NOMO-1 treated with dmso at 0.1 percent for 144 hours (cell line): ENCODE data around the gene DCD.
A peak's percentile ranks its signal among the peaks of the same experiment; 100 is the strongest.
"Not testable (repeated sequence)": the region's sequence is repeated elsewhere in the genome, so short reads cannot be mapped to it uniquely, and the experiment has no call there.

ENCODE experiments used
- DNase-seq: peaks from one replicate; lab custom pipeline; 2025; ENCODE audit not compliant: unreplicated experiment; lab: John Stamatoyannopoulos, UW

The DCD gene

GRCh38 chr12:54654926-54655325, 6.8 kb upstream of the DCD start:
- no peak for DNase-seq

DNA sequence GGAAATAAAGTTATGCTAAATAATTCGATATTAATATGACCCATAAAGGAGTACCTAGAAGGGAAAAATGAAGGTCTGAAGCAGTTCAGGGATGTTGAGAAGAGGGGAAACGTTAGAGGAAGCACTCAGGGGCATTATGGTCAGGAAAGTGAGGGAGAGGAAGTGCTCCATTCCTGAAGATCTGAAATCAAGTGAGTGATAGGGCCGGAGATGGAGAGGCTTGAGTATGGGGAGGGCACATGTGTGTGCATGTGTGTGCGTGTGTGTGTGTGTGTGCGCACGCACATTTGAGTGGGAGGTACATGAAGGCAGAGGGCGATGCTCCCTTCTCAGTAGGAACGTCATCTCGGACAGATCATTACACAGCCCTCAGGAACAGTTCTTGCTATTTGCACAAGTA, 4.9 kb upstream of the DCD start:
- DNase-seq: no peak

- no peak for DNase-seq
Measured at GRCh38 chr12:54650889-54651288, 2.7 kb upstream of the DCD start.

- DNase-seq: no peak
Measured at GRCh38 chr12:54650409-54650808, 2.2 kb upstream of the DCD start.

DNA sequence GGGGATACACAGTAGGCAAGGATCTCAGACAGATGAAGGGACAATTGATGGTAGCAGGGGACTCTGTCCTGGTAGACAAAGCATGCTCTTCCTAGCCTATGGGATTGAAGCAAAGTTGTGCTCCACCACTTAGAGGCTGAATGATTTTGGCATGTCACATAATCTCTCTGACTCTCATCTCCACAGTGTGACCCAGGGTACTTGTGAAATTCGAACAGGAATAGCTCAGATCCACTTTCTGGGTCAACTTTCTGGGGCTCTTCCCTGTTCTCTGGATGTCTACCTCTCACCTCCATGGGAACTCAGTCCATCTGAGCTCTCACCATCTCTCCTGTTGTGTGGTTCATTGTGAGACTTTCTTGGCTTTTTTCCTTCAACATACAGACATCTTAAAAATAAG, 1.7 kb upstream of the DCD start:
- DNase-seq: no peak

DNA sequence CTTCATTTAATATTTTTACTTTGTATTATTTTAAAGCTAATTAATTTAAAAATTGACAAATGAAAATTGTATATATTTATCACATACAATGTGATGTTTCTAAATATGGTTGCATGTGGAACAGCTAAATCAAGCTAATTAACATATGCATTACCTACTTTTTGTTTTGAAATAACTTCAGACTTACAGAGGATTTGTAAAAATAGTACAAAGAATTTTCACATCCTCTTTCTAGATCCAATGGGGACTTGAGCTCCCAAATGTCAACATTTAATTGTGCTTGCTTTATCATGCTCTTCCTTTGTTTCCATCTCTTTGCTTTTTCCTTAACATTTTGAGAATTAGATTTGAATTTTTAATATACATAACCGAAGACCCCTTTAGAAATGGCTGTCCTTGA, 6.6 kb downstream of the DCD start:
- DNase-seq: peak; percentile 54

GRCh38 chr12:54641089-54641488, 7.1 kb downstream of the DCD start:
- no peak for DNase-seq

DNA sequence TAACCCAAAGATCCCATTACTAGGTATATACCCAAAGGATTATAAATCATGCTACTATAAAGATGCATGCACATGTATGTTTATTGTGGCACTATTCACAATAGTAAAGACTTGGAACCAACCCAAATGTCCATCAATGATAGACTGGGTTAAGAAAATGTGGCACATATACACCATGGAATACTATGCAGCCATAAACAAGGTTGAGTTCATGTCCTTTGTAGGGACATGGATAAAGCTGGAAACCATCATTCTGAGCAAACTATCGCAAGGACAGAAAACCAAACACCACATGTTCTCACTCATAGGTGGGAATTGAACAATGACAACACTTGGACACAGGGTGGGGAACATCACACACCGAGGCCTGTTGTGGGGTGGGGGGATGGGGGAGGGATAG, 9.1 kb downstream of the DCD start:
- not testable (repeated sequence) for DNase-seq

GRCh38 chr12:54634795-54635194, 13.4 kb downstream of the DCD start, which contains the start of gene LACRT:
Gene LACRT (minus strand): TSS chr12:54634895. CDS start chr12:54634841, 54 bp downstream.
- DNase-seq: no peak

DNA sequence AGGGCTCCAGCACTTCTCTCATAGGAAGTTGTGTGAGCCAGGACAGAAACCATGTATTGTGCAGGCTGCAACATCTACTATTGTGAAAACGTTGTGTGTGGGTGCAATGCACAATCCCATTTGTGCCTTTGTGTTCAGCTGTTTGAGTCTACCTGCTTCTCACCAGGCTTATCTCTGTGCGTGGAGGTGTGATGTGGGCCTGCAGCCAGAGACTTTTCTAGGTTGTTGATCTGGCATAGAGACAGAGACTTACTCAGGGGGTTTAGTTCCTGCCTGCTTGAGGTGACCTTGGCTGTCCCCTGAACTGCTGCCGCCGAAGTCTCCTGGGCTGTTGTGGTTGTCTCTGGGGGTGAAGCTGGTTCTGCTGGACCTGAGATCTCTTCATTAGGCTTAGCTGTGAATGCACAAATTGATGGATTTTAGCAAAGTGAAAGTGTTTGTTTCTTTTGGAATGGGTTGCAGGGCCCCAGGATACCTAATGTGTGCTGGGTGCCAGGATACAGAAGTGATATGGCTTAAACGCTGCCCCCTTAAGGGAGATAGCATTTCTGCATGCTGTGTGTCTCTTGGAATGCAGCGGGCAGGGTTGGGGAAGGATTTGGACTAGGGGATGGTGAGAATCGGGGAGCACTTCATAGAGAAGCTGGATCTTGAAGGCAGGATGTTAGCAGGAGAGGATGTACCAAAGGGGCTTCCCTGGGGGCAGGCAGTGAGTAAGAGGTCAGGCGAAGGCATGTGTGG, 16.0 kb downstream of the DCD start:
- no peak for DNase-seq

DNA sequence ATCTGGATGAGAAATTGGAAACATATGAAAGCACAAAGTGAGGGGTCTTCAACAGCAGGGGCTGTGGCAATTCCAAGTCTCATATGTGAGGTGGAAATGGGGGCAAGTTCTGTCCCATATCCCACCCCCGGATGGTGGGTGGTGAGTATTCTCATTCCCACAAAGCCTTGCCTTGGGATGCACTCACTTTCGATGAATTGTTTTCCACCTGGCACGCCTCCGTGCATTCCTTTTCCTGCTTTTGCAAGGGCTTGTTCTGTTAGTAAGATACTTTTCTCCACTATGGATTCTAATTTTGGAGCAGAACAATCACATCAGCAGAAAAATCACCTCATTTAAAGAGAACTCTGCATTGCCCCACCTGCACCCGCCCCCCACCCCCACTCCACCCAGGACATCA, 16.6 kb downstream of the DCD start:
- no peak for DNase-seq

- no peak for DNase-seq
Measured at GRCh38 chr12:54629925-54630324, 18.2 kb downstream of the DCD start.

DNA sequence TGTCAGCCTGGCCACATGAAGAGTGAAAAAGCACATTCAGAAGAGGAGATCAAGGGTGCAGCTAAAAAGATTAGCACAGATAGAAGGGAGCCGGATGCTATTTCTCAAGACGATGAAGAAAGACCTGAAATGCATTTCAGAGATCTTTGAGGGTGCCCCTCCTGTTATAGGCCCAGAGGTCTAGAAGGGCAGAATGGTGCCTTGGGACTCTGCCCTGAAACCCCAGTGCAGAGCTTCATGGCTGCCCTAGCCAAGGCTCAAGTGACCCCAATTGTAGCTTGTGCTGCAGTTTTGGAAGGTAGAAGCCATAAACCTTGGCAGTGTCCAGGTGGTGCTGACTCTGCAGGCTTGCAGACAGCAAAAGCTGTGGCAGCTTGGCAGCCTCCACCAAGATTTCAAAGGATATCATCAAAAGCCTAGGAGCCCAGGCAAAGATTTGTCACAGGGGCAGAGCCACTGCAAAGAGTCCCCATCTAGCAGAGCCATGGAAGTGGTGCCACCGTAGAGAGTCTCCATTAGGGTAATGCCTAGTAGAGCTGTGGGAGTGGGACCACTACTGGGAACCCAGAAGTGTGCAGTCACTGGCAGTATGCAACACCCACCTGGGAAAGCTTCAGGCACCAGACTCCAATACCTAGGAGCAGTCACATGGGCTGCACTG, 19.8 kb downstream of the DCD start:
- DNase-seq: no peak

DNA sequence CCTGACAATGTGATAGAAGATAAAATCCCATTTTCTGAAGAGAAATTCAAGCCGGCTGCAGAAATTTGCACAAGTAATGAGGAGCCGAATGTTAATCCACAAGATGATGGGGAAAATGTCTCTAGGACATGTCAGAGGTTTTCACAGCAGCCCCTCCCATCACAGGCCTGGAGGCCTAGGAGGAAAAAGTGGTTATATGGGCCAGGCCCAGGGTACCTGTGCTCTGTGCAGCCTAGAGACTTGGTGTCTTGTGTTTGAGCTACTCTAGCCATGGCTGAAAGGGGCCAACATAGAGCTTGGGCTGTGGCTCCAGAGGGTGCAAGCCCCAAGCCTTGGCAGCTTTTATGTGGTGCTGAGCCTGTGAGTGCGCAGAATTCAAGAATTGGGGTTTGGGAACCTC, 20.9 kb downstream of the DCD start:
- DNase-seq: no peak

- DNase-seq: no peak
Measured at GRCh38 chr12:54625598-54625997, 22.6 kb downstream of the DCD start.

GRCh38 chr12:54624315-54625279, 23.6 kb downstream of the DCD start:
- no peak for DNase-seq

DNA sequence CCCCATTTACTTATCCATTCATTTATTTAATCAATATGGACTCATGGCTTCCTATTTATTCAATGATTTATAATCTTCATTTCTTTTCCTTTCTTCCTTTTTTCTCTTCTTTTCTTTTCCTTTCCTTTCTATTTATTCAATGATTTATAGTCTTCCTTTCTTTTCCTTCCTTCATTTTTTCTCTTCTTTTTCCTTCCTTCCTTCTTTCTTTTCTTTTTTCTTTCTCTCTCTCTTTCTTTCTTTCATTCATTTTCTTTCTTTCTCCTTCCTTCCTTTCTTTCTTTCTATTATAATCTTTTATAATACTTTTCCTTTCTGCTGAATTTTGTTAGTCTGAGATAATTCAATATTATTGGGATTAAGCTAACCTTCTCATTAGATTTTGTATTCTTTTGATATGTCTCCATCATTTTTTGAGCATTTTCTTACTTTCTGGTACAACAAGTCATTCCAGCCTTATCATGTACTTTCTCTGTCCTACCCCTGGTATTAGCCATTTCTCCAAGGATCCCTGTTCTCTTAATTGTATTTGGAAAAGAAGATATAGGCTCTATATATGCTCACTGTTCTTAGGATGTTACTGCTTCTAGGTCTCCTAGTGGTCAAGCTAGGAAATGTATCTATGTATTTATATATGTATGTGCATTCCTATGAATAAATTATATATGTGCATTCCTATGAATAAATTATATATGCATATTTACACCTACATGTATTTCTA, 25.5 kb downstream of the DCD start:
- DNase-seq: no peak

DNA sequence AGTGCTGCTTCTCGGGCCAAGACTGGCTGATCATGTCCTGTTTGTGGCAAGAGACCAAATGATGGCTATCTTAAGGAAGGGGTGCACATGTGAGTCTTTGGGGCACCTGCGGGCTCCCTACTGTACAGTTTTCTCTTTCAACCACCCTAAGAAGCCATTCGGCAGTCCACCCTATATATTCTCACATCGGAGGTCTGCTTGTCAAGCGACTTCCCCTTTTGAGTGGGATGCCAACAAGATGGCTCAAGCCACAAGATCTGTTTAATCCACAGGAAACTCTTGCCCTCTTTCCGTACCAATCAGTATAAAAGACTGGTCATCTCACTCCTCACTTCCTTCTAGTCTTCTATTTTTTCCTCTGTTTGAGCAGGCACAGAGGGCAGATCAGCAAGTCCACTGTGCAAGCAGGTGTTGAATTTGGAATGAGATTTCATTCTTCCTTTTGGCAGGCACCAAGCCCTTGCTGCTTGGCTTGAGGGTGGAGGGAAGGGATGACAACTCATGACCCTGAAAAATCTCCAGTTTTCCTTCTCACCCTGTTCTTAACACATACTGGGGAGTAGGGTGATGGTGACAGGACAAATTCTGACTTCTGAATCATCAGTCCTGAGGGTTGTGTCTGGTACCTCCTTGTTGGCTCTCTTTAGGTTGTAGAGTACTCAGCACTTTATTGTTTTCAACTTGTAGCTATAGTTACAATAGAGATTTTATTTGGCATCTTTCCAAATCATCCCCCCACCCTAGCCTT, 31.1 kb downstream of the DCD start:
- peak; percentile 42 for DNase-seq

- DNase-seq: no peak
Measured at GRCh38 chr12:54612225-54612750, 35.9 kb downstream of the DCD start.

- no peak for DNase-seq
Measured at GRCh38 chr12:54611715-54612149, 36.4 kb downstream of the DCD start.
